HG03469 (cell line): Measurements from ENCODE around the gene VCL.
"Not testable (repeated sequence)": the region's sequence is repeated elsewhere in the genome, so short reads cannot be mapped to it uniquely, and the experiment has no call there.

Experiments used
- ATAC-seq: cut with Tn5 transposase; IDR thresholded peaks from one replicate; pipeline ENCODE4 v1.9.1; 2021; ENCODE audit warnings: mild to moderate bottlenecking, moderate library complexity, moderate number of reproducible peaks; ENCODE audit not compliant: unreplicated experiment

The VCL gene

GRCh38 chr10:73971636-73972354 is 26.1 kb upstream of the VCL start:
- no peak for ATAC-seq

GRCh38 chr10:73973427-73973826 is 24.5 kb upstream of the VCL start:
- no peak for ATAC-seq

GRCh38 chr10:73974309-73974946 is 23.5 kb upstream of the VCL start:
- no peak for ATAC-seq

GRCh38 chr10:73975388-73975787 is 22.5 kb upstream of the VCL start:
- ATAC-seq: no peak

- ATAC-seq: no peak
These were observed 18.6 kb upstream of the VCL start for GRCh38 chr10:73979141-73979808.

GRCh38 chr10:73979809-73980433 is 18.0 kb upstream of the VCL start:
- no peak for ATAC-seq

- no peak for ATAC-seq
These were observed 16.1 kb upstream of the VCL start for GRCh38 chr10:73981812-73982211.

GRCh38 chr10:73983096-73984047 is 14.5 kb upstream of the VCL start:
- ATAC-seq: no peak

- no peak for ATAC-seq
These were observed 8.2 kb upstream of the VCL start for GRCh38 chr10:73989594-73990150.

GRCh38 chr10:73991203-73991883 is 6.6 kb upstream of the VCL start:
- no peak for ATAC-seq

GRCh38 chr10:73991884-73992245 is 6.1 kb upstream of the VCL start:
- ATAC-seq: no peak

GRCh38 chr10:73992899-73993788 is 4.8 kb upstream of the VCL start:
- no peak for ATAC-seq

GRCh38 chr10:73995035-73995358 is 2.9 kb upstream of the VCL start:
- ATAC-seq: no peak

GRCh38 chr10:73997461-73997786 is 492 bp upstream of the VCL start:
- peak; percentile 40 for ATAC-seq

- no peak for ATAC-seq
These were observed 660 bp downstream of the VCL start for GRCh38 chr10:73998623-73998928.

GRCh38 chr10:73998929-73999691 is 1.2 kb downstream of the VCL start:
- ATAC-seq: no peak

- no peak for ATAC-seq
These were observed 1.8 kb downstream of the VCL start for GRCh38 chr10:73999703-74000102.

- not testable (repeated sequence) for ATAC-seq
These were observed 2.3 kb downstream of the VCL start for GRCh38 chr10:74000244-74000643.
